Mesothelial cell of epicardium (in vitro differentiated cells): ENCODE results near the gene RAB13. TPM values are rescaled to one million over a fixed set of nuclear protein-coding genes. Genes with fewer than 3 reads are reported as not detected.

Experiments
- DNase-seq, 2 experiments: peaks; one replicate each; pipeline ENCODE4 v3.0.0; 2021; ENCODE audit warnings: low spot score in 2 of 2; ENCODE audit not compliant: unreplicated experiment in 2 of 2
- H3K27ac Mint-ChIP-seq: 2 replicates; pipeline ENCODE4 v1.8.0; 2021; ENCODE audit warnings: mixed read lengths
- H3K27me3 Mint-ChIP-seq: 2 replicates; pipeline ENCODE4 v1.8.0; 2021; ENCODE audit warnings: low read depth, mixed read lengths
- H3K36me3 Mint-ChIP-seq: 2 replicates; pipeline ENCODE4 v1.8.0; 2021; ENCODE audit warnings: mixed read lengths
- H3K4me1 Mint-ChIP-seq: 2 replicates; pipeline ENCODE4 v1.8.0; 2021; ENCODE audit warnings: mixed read lengths
- H3K4me3 Mint-ChIP-seq: 2 replicates; pipeline ENCODE4 v1.8.0; 2021; ENCODE audit warnings: mild to moderate bottlenecking, moderate library complexity, mixed read lengths
- H3K9me3 Mint-ChIP-seq: 2 replicates; pipeline ENCODE4 v1.8.0; 2021; ENCODE audit warnings: mixed read lengths
- CTCF ChIP-seq: fragments of 200-600 bp; sonication (generic); IDR thresholded peaks from one replicate; pipeline ENCODE4 v1.5.0; 2021; ENCODE audit warnings: antibody characterized with exemption; ENCODE audit not compliant: unreplicated experiment
- total RNA-seq: library from RNA; stranded (reverse); gene quantifications from 3 replicates; pipeline ENCODE4 v1.2.1, GENCODE V29; 2021

RAB13 gene
- total RNA-seq, 1 donor from 2014 or later: 92.0 TPM

GRCh38 chr1:153956997-153957715 is 29.0 kb downstream of the RAB13 start:
- peak overlapping the region; percentile 94 for H3K4me3 Mint-ChIP-seq
- H3K27me3 Mint-ChIP-seq: no peaks in the 10 kb centered on the region
- H3K9me3 Mint-ChIP-seq: no peaks in the 10 kb centered on the region
- TF ChIP-seq CTCF: no peak
- peaks cover 6% of the 10 kb centered on the region for H3K36me3 Mint-ChIP-seq
- peaks cover 32% of the 10 kb centered on the region for H3K4me1 Mint-ChIP-seq
- no peak for DNase-seq
- peak overlapping the region; percentile 98 for H3K27ac Mint-ChIP-seq

- Mint-ChIP-seq H3K27me3 (no peaks in the 10 kb centered on the region), H3K27ac (no peak overlapping the region), H3K4me1 (peaks cover 21% of the 10 kb centered on the region), H3K36me3 (peaks cover 5% of the 10 kb centered on the region), H3K9me3 (no peaks in the 10 kb centered on the region), H3K4me3 (no peak overlapping the region)
- no peak for TF ChIP-seq CTCF
- DNase-seq: no peak
Observed at GRCh38 chr1:153954826-153955225, 31.3 kb downstream of the RAB13 start.

GRCh38 chr1:153953859-153954365 is 32.2 kb downstream of the RAB13 start:
- DNase-seq: no peak
- H3K4me1 Mint-ChIP-seq: peaks cover 17% of the 10 kb centered on the region
- TF ChIP-seq CTCF: no peak
- H3K27ac Mint-ChIP-seq: no peak overlapping the region
- no peaks in the 10 kb centered on the region for H3K9me3 Mint-ChIP-seq
- no peak overlapping the region for H3K4me3 Mint-ChIP-seq
- H3K27me3 Mint-ChIP-seq: no peaks in the 10 kb centered on the region
- peaks cover 5% of the 10 kb centered on the region for H3K36me3 Mint-ChIP-seq

DNA sequence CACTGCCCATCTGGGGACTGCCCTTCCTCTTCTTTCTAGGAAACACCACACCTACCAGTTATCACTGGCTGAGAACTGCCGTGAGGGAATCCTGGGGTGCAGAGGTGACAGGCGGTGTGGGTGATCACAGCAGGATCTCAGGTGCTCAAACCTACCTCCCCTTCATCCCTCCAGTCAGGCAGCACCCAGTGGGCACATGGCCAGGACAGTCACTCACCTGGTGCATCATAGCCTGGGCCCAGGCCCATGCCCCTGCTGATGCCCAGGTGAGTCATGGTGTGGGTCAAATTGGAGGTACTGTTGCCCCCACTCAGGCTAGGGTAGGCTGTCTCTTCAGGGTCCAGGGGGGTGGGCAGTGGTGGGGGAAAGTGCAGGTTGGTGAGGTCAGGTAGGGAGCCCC is 34.3 kb downstream of the RAB13 start:
- no peaks in the 10 kb centered on the region for H3K9me3 Mint-ChIP-seq

GRCh38 chr1:153951183-153951582 is 35.0 kb downstream of the RAB13 start:
- no peaks in the 10 kb centered on the region for H3K27me3 Mint-ChIP-seq
- H3K36me3 Mint-ChIP-seq: peaks cover 8% of the 10 kb centered on the region
- no peak overlapping the region for H3K27ac Mint-ChIP-seq
- H3K4me3 Mint-ChIP-seq: no peak overlapping the region
- no peak for DNase-seq
- no peak for TF ChIP-seq CTCF
- no peaks in the 10 kb centered on the region for H3K9me3 Mint-ChIP-seq
- no peaks in the 10 kb centered on the region for H3K4me1 Mint-ChIP-seq

More for the DNA sequence above, 34.3 kb downstream of the RAB13 start:
- Mint-ChIP-seq H3K4me3 (no peak overlapping the region), H3K27me3 (no peaks in the 10 kb centered on the region), H3K27ac (no peak overlapping the region), H3K4me1 (peaks cover 3% of the 10 kb centered on the region), H3K36me3 (peaks cover 8% of the 10 kb centered on the region)
- DNase-seq: no peak
- TF ChIP-seq CTCF: no peak
